IMR-90 (cell line): ENCODE data around the gene ZNF219. TPM values are rescaled to one million over a fixed set of nuclear protein-coding genes. Genes with fewer than 3 reads are reported as not detected.
A peak's percentile ranks its signal among the peaks of the same experiment; 100 is the strongest.
"Not testable (repeated sequence)": the region's sequence is repeated elsewhere in the genome, so short reads cannot be mapped to it uniquely, and the experiment has no call there.

ENCODE experiments used
- ATAC-seq: fragments of 200-7000 bp; cut with Tn5 transposase; 2 replicates; pipeline ENCODE4 v1.9.1; 2020; ENCODE audit warnings: low read depth, mild to moderate bottlenecking, moderate library complexity
- BruUV-seq: library from RNA; stranded (reverse); fragments of 400-500 nt; replicated peaks from 2 replicates; lab custom pipeline; 2021; lab: Mats Ljungman, UMichigan
- CTCF ChIA-PET: fragments of 300-600 bp; formaldehyde crosslinking; extraction: SDS; loops from one replicate; lab custom pipeline; 2021; ENCODE audit warnings: antibody characterized with exemption; lab: Yijun Ruan, JAX
- POLR2A ChIA-PET: fragments of 300-600 bp; sonication (Branson Sonifier 250); formaldehyde crosslinking; loops from one replicate; lab custom pipeline; 2022; ENCODE audit warnings: antibody characterized with exemption; ENCODE audit not compliant: unreplicated experiment; lab: Charles Lee
- DNase-seq: peaks from one replicate; pipeline ENCODE4 v3.0.0; 2013
- H2AFZ ChIP-seq: replicated peaks from 2 replicates; pipeline ENCODE3; 2013; ENCODE audit warnings: low read length, mild to moderate bottlenecking; ENCODE audit not compliant: poor library complexity
- H2AK5ac ChIP-seq: 2 replicates; pipeline ENCODE4 v1.6.1; 2013; ENCODE audit warnings: low read depth, low read length, inconsistent platforms
- H2AK9ac ChIP-seq: replicated peaks from 2 replicates; pipeline ENCODE3; 2013; ENCODE audit warnings: mild to moderate bottlenecking, low read depth, low read length, moderate library complexity; ENCODE audit not compliant: poor library complexity
- H2BK120ac ChIP-seq: 2 replicates; pipeline ENCODE4 v1.6.1; 2013; ENCODE audit warnings: low read depth, low read length, inconsistent platforms
- H2BK15ac ChIP-seq: 3 replicates; pipeline ENCODE4 v1.6.1; 2013; ENCODE audit warnings: low read depth, low read length, inconsistent platforms
- H2BK20ac ChIP-seq: 2 replicates; pipeline ENCODE4 v1.6.1; 2013; ENCODE audit warnings: low read depth, mild to moderate bottlenecking, inconsistent platforms, low read length, moderate library complexity
- H2BK5ac ChIP-seq: 2 replicates; pipeline ENCODE4 v1.6.1; 2013; ENCODE audit warnings: mild to moderate bottlenecking, low read depth, low read length, inconsistent platforms; ENCODE audit not compliant: poor library complexity, severe bottlenecking
- H3K14ac ChIP-seq: replicated peaks from 2 replicates; pipeline ENCODE4 v1.6.1; 2013; ENCODE audit warnings: low read depth, low read length, inconsistent platforms
- H3K18ac ChIP-seq: 2 replicates; pipeline ENCODE4 v1.6.1; 2013; ENCODE audit warnings: low read depth, low read length, control low read depth
- H3K23ac ChIP-seq: 2 replicates; pipeline ENCODE4 v1.6.1; 2013; ENCODE audit warnings: low read depth, low read length, inconsistent platforms
- H3K27ac ChIP-seq: 2 replicates; pipeline ENCODE4 v1.5.1; 2013; ENCODE audit warnings: mild to moderate bottlenecking, control low read depth, low read length; ENCODE audit not compliant: insufficient read depth
- H3K27me3 ChIP-seq: 2 replicates; pipeline ENCODE4 v1.6.1; 2013; ENCODE audit warnings: low read length; ENCODE audit not compliant: control insufficient read depth, insufficient read depth
- H3K36me3 ChIP-seq: 2 replicates; pipeline ENCODE4 v1.6.1; 2013; ENCODE audit warnings: low read length, mixed read lengths; ENCODE audit not compliant: control insufficient read depth, insufficient read depth
- H3K4ac ChIP-seq: 2 replicates; pipeline ENCODE4 v1.6.1; 2013; ENCODE audit warnings: low read depth, low read length, inconsistent platforms
- H3K4me1 ChIP-seq: 2 replicates; pipeline ENCODE4 v1.6.1; 2013; ENCODE audit warnings: low read length, mixed read lengths; ENCODE audit not compliant: control insufficient read depth, insufficient read depth
- H3K4me2 ChIP-seq: 2 replicates; pipeline ENCODE4 v1.6.1; 2013; ENCODE audit warnings: low read depth, mild to moderate bottlenecking, control low read depth, low read length, moderate library complexity
- H3K4me3 ChIP-seq: 2 replicates; pipeline ENCODE4 v1.5.1; 2013; ENCODE audit warnings: low read depth, mild to moderate bottlenecking, control low read depth, low read length, moderate library complexity; ENCODE audit not compliant: insufficient read depth
- H3K56ac ChIP-seq: 2 replicates; pipeline ENCODE4 v1.6.1; 2013; ENCODE audit warnings: low read length, inconsistent platforms; ENCODE audit not compliant: insufficient read depth; ENCODE audit errors: extremely low read depth
- H3K79me1 ChIP-seq, 2 experiments: 2 replicates each; pipeline ENCODE4 v1.6.1; 2013; ENCODE audit warnings: low read length in 2 of 2, inconsistent platforms in 1 of 2, low read depth in 1 of 2
- H3K9ac ChIP-seq: 2 replicates; pipeline ENCODE4 v1.6.1; 2013; ENCODE audit warnings: low read depth, low read length, control low read depth
- H3K9me1 ChIP-seq: 2 replicates; pipeline ENCODE4 v1.6.1; 2013; ENCODE audit warnings: low read length, inconsistent platforms; ENCODE audit not compliant: insufficient read depth
- H3K9me3 ChIP-seq: 2 replicates; pipeline ENCODE4 v1.6.1; 2013; ENCODE audit warnings: low read length; ENCODE audit not compliant: control insufficient read depth, insufficient read depth
- H4K20me1 ChIP-seq: 2 replicates; pipeline ENCODE4 v1.6.1; 2013; ENCODE audit warnings: low read length, inconsistent platforms; ENCODE audit not compliant: insufficient read depth
- H4K5ac ChIP-seq: 2 replicates; pipeline ENCODE4 v1.6.1; 2013; ENCODE audit warnings: mild to moderate bottlenecking, low read depth, low read length, control low read depth
- H4K8ac ChIP-seq, 2 experiments: 2 replicates each; pipeline ENCODE4 v1.6.1; 2013; ENCODE audit warnings: low read depth in 2 of 2, low read length in 2 of 2, control low read depth in 1 of 2, inconsistent platforms in 1 of 2
- H4K91ac ChIP-seq: 2 replicates; pipeline ENCODE4 v1.6.1; 2013; ENCODE audit warnings: low read depth, low read length, inconsistent platforms; ENCODE audit not compliant: insufficient read depth
- BHLHE40 ChIP-seq: fragments of 150-350 bp; IDR thresholded peaks from 2 replicates; pipeline ENCODE4 v1.6.1; 2016; ENCODE audit warnings: mild to moderate bottlenecking, low read depth, low read length
- FOS ChIP-seq: fragments of 150-350 bp; IDR thresholded peaks from 2 replicates; pipeline ENCODE4 v1.6.1; 2016; ENCODE audit warnings: low read depth, low read length
- SMC3 ChIP-seq: fragments of 150-350 bp; IDR thresholded peaks from 2 replicates; pipeline ENCODE4 v1.6.1; 2016; ENCODE audit warnings: low read depth, mild to moderate bottlenecking, antibody characterized with exemption, low read length, moderate library complexity
- WGBS, 2 experiments: methylation state at CpG; one replicate each; pipeline versions ENCODE4 v1.1.5 to v1.1.7; 2013; ENCODE audit warnings: missing lambda C conversion rate in 2 of 2; ENCODE audit not compliant: insufficient read length in 1 of 2; ENCODE audit errors: extremely low coverage in 2 of 2; 5-methylcytosine and 5-hydroxymethylcytosine counted together
- dilution Hi-C: fragments of 300-500 bp; cut with HindIII; formaldehyde crosslinking; loops from one replicate; pipeline ENCODE4 v1.14.3; 2018; ENCODE audit warnings: low sequenced_read_pairs; ENCODE audit not compliant: unreplicated experiment
- in situ Hi-C: fragments of 300-500 bp; cut with MboI; formaldehyde crosslinking; loops from 3 replicates; pipeline ENCODE4 v1.14.3; 2019; ENCODE audit warnings: low sequenced_read_pairs, inconsistent platforms, mixed read lengths
- intact Hi-C: fragments of 100-400 bp; cut with micrococcal nuclease; formaldehyde crosslinking; loops from 2 replicates; pipeline ENCODE4 v1.10.0; 2022
- polyA plus RNA-seq, 3 experiments: library from polyadenylated mRNA; depleted of rRNA; stranded (reverse); fragments of >200 nt; gene quantifications; 2 replicates each; pipeline ENCODE4 v1.2.3, GENCODE V29; 2012; ENCODE audit warnings: low replicate concordance in 1 of 3
- total RNA-seq: library from RNA; depleted of rRNA; stranded (reverse); fragments of >200 nt; gene quantifications from 2 replicates; pipeline ENCODE4 v1.2.3, GENCODE V29; 2012
- TF ChIP-seq, protein P1 (sequence below): fragments of 150-350 bp; IDR thresholded peaks from 2 replicates; pipeline ENCODE4 v1.6.1; 2017; ENCODE audit warnings: mild to moderate bottlenecking, antibody characterized with exemption, low read length, low read depth

Gene ZNF219
- total and polyA plus RNA-seq, 2 of the 4 experiments (the other 2 are of a cell fraction): 0.90 to 3.8 TPM

GRCh38 chr14:21041676-21042433 is 56.6 kb downstream of the ZNF219 start, which contains the start of gene RNASE7:
TSS of gene RNASE7 (plus strand) at chr14:21042362. CDS start at chr14:21042993, 631 bp downstream.
- Histone ChIP-seq H3K18ac (no peak within 1 kb of the TSS), H2BK120ac (no peak within 1 kb of the TSS), H4K8ac (no peak within 1 kb of the TSS), H3K4ac (no peak within 1 kb of the TSS), H3K4me2 (no peak within 1 kb of the TSS), H3K9me3 (no peaks in the 10 kb centered on the region), H3K23ac (no peak within 1 kb of the TSS), H3K36me3 (no peaks in the 10 kb centered on the region), H3K9ac (no peak within 1 kb of the TSS), H3K27ac (no peak within 1 kb of the TSS), H2AFZ (no peak within 1 kb of the TSS), H3K4me3 (no peak within 1 kb of the TSS), H4K91ac (no peak within 1 kb of the TSS), H3K9me1 (no peaks in the 10 kb centered on the region), H3K14ac (no peak within 1 kb of the TSS), H2AK9ac (no peak within 1 kb of the TSS), H2AK5ac (no peak within 1 kb of the TSS), H4K20me1 (no peaks in the 10 kb centered on the region), H3K4me1 (peaks cover 2% of the 10 kb centered on the region; the same call in 1 of the 2 replicates), H3K27me3 (peaks cover 26% of the 10 kb centered on the region), H2BK20ac (no peak within 1 kb of the TSS), H3K56ac (no peak within 1 kb of the TSS), H2BK5ac (no peak within 1 kb of the TSS), H4K5ac (no peak within 1 kb of the TSS), H2BK15ac (no peak within 1 kb of the TSS), H3K79me1 (no peaks in the 10 kb centered on the region)
- ChIA-PET CTCF (interaction anchor here (3.7 kb wide), 1 partner anchor 27 kb away, joined by 37 read pairs; no protein-coding TSS in a partner anchor), POLR2A (no interaction called here)
- ATAC-seq (no peak), DNase-seq (peak; percentile 54)
- 93% methylated on average over 3 of the region's 11 CpGs; no CpG with 5 or more reads in 1 of the 2 experiments for WGBS, 2 experiments
- intact Hi-C loops: loop anchor here (2.0 kb wide), 1 partner anchor 71 kb away; no protein-coding TSS in a partner anchor
- in situ Hi-C loops: no loop called here
- no TSS peak for BruUV-seq
- TF ChIP-seq BHLHE40 (peak; percentile 17; the same call in 1 of the 2 replicates), FOS (0 out of 2 replicates have a peak, but pooled peaks have one; percentile 11), SMC3 (no peak)
- TF ChIP-seq, protein P1, sequence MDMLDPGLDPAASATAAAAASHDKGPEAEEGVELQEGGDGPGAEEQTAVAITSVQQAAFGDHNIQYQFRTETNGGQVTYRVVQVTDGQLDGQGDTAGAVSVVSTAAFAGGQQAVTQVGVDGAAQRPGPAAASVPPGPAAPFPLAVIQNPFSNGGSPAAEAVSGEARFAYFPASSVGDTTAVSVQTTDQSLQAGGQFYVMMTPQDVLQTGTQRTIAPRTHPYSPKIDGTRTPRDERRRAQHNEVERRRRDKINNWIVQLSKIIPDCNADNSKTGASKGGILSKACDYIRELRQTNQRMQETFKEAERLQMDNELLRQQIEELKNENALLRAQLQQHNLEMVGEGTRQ: peak; percentile 52; the same call in 1 of the 2 replicates
- dilution Hi-C loops: no loop called here

GRCh38 chr14:21040941-21041340 is 57.5 kb downstream of the ZNF219 start:
- POLR2A ChIA-PET, H3K9ac ChIP-seq, H2BK120ac ChIP-seq, H4K20me1 ChIP-seq, H3K4me3 ChIP-seq, H3K27ac ChIP-seq, H2BK15ac ChIP-seq, BruUV-seq, H2AK5ac ChIP-seq, H3K23ac ChIP-seq, H3K14ac ChIP-seq, H3K9me3 ChIP-seq, H2AK9ac ChIP-seq, in situ Hi-C loops, H3K18ac ChIP-seq, DNase-seq, H3K4me2 ChIP-seq, H2BK5ac ChIP-seq, H4K5ac ChIP-seq, ATAC-seq, H3K4ac ChIP-seq, H3K79me1 ChIP-seq, H3K36me3 ChIP-seq, H4K8ac ChIP-seq, H2AFZ ChIP-seq, H3K4me1 ChIP-seq, H3K9me1 ChIP-seq, dilution Hi-C loops, H3K56ac ChIP-seq, H2BK20ac ChIP-seq, H4K91ac ChIP-seq: not testable (repeated sequence)
- CTCF ChIA-PET: interaction anchor here (1.3 to 3.7 kb wide), 3 partner anchors 26 to 78 kb away, joined by 3 to 37 read pairs (median 5); no protein-coding TSS in a partner anchor
- H3K27me3 ChIP-seq: peaks cover 30% of the 10 kb centered on the region
- intact Hi-C loops: loop anchor here (1.0 to 2.0 kb wide), 4 partner anchors 27 to 344 kb away; no protein-coding TSS in a partner anchor
- WGBS, 2 experiments: no CpG with 5 or more reads among the region's 3 CpGs
